Bladder microvascular endothelial cell (primary cell): ENCODE measurements around the gene PSG2. TPM values are rescaled to one million over a fixed set of nuclear protein-coding genes. Genes with fewer than 3 reads are reported as not detected.

Source experiments
- total RNA-seq: library from RNA; depleted of rRNA; stranded (reverse); fragments of >200 nt; gene quantifications from 2 replicates; pipeline ENCODE4 v1.2.3, GENCODE V29; 2014

The PSG2 gene
- total RNA-seq = not detected in 2 replicates

GRCh38 chr19:43082601-43083000, at the start of gene PSG2:
TSS of gene PSG2 (minus strand) at chr19:43082701. CDS start at chr19:43082569, 132 bp downstream.

GRCh38 chr19:43026369-43026768, 56.1 kb downstream of the PSG2 start, which contains the start of gene PSG11:
TSS of gene PSG11 (minus strand) at chr19:43026469. CDS start at chr19:43026372, 97 bp downstream.

Other genes starting within 250 kb of the PSG2 start
- 0.06 TPM in 1 of 2 replicates, not detected in the other for gene PSG1, start 203.0 kb downstream of the PSG2 start, total RNA-seq
- not detected in 2 replicates for gene PSG6, start 164.8 kb downstream of the PSG2 start, total RNA-seq
- not detected in 2 replicates for gene PSG7, start 145.5 kb downstream of the PSG2 start, total RNA-seq
- gene PSG11, start 56.2 kb downstream of the PSG2 start, total RNA-seq = not detected in 2 replicates
- not detected in 2 replicates for gene PSG5, start 103.8 kb upstream of the PSG2 start, total RNA-seq
- 0.65 TPM in 1 of 2 replicates, not detected in the other for gene PSG4, start 122.9 kb upstream of the PSG2 start, total RNA-seq
- 0.06 TPM in 1 of 2 replicates, not detected in the other for gene PSG9, start 186.8 kb upstream of the PSG2 start, total RNA-seq